ENCODE measurements around the gene SLC27A3. TPM values are rescaled to one million over a fixed set of nuclear protein-coding genes. Genes with fewer than 3 reads are reported as not detected.
A peak's percentile ranks its signal among the peaks of the same experiment; 100 is the strongest.

The SLC27A3 gene
- total RNA-seq, 1 donor from 2014 or later, result 10.8 TPM

- H3K36me3 Mint-ChIP-seq (ENCODE audit: unreplicated experiment), result peaks cover 7% of the 10 kb centered on the region
- H3K27me3 Mint-ChIP-seq (ENCODE audit: unreplicated experiment), result no peaks in the 10 kb centered on the region
- H3K9me3 Mint-ChIP-seq (ENCODE audit: unreplicated experiment), result peaks cover 1% of the 10 kb centered on the region
- peaks cover 3% of the 10 kb centered on the region for H3K4me1 Mint-ChIP-seq (ENCODE audit: low read depth, unreplicated experiment)
- H3K27ac Mint-ChIP-seq (ENCODE audit: unreplicated experiment), result no peak overlapping the region
- no peak for DNase-seq
- no peak for TF ChIP-seq CTCF (IDR thresholded peaks at IDR 0.05; ENCODE audit: partially characterized antibody, unreplicated experiment)
- no peak overlapping the region for H3K4me3 Mint-ChIP-seq (ENCODE audit: unreplicated experiment)
Observed at GRCh38 chr1:153750026-153750995, 24.9 kb upstream of the SLC27A3 start.

- H3K27ac Mint-ChIP-seq (ENCODE audit: unreplicated experiment), result peak overlapping the region; percentile 0
- H3K4me1 Mint-ChIP-seq (ENCODE audit: low read depth, unreplicated experiment), result peaks cover 3% of the 10 kb centered on the region
- TF ChIP-seq CTCF (IDR thresholded peaks at IDR 0.05; ENCODE audit: partially characterized antibody, unreplicated experiment), result no peak
- H3K4me3 Mint-ChIP-seq (ENCODE audit: unreplicated experiment), result no peak overlapping the region
- DNase-seq, result no peak
- peaks cover 7% of the 10 kb centered on the region for H3K36me3 Mint-ChIP-seq (ENCODE audit: unreplicated experiment)
- H3K27me3 Mint-ChIP-seq (ENCODE audit: unreplicated experiment), result no peaks in the 10 kb centered on the region
- no peaks in the 10 kb centered on the region for H3K9me3 Mint-ChIP-seq (ENCODE audit: unreplicated experiment)
Observed at GRCh38 chr1:153752072-153752471, 23.1 kb upstream of the SLC27A3 start.

- no peak overlapping the region for H3K4me3 Mint-ChIP-seq (ENCODE audit: unreplicated experiment)
- peaks cover under 1% of the 10 kb centered on the region for H3K27me3 Mint-ChIP-seq (ENCODE audit: unreplicated experiment)
- no peaks in the 10 kb centered on the region for H3K9me3 Mint-ChIP-seq (ENCODE audit: unreplicated experiment)
- no peak overlapping the region for H3K27ac Mint-ChIP-seq (ENCODE audit: unreplicated experiment)
- DNase-seq, result no peak
- no peak for TF ChIP-seq CTCF (IDR thresholded peaks at IDR 0.05; ENCODE audit: partially characterized antibody, unreplicated experiment)
- peaks cover 2% of the 10 kb centered on the region for H3K4me1 Mint-ChIP-seq (ENCODE audit: low read depth, unreplicated experiment)
- H3K36me3 Mint-ChIP-seq (ENCODE audit: unreplicated experiment), result peaks cover 8% of the 10 kb centered on the region
Observed at GRCh38 chr1:153752571-153753195, 22.5 kb upstream of the SLC27A3 start.

- no peak for DNase-seq
- Mint-ChIP-seq H3K4me3 (ENCODE audit: unreplicated experiment) (no peak overlapping the region), H3K4me1 (ENCODE audit: low read depth, unreplicated experiment) (no peaks in the 10 kb centered on the region), H3K27me3 (ENCODE audit: unreplicated experiment) (peaks cover 2% of the 10 kb centered on the region), H3K9me3 (ENCODE audit: unreplicated experiment) (no peaks in the 10 kb centered on the region), H3K27ac (ENCODE audit: unreplicated experiment) (no peak overlapping the region), H3K36me3 (ENCODE audit: unreplicated experiment) (peaks cover 13% of the 10 kb centered on the region)
- no peak for TF ChIP-seq CTCF (IDR thresholded peaks at IDR 0.05; ENCODE audit: partially characterized antibody, unreplicated experiment)
Observed at GRCh38 chr1:153754266-153754665, 20.9 kb upstream of the SLC27A3 start.

- H3K36me3 Mint-ChIP-seq (ENCODE audit: unreplicated experiment), result peaks cover 10% of the 10 kb centered on the region
Observed at GRCh38 chr1:153760440-153760839, 14.8 kb upstream of the SLC27A3 start.

More at GRCh38 chr1:153760440-153760839, 14.8 kb upstream of the SLC27A3 start:
- no peak for DNase-seq
- Mint-ChIP-seq H3K4me3 (ENCODE audit: unreplicated experiment) (no peak overlapping the region), H3K4me1 (ENCODE audit: low read depth, unreplicated experiment) (no peaks in the 10 kb centered on the region), H3K9me3 (ENCODE audit: unreplicated experiment) (no peaks in the 10 kb centered on the region), H3K27ac (ENCODE audit: unreplicated experiment) (no peak overlapping the region), H3K27me3 (ENCODE audit: unreplicated experiment) (peaks cover 5% of the 10 kb centered on the region)
- TF ChIP-seq CTCF (IDR thresholded peaks at IDR 0.05; ENCODE audit: partially characterized antibody, unreplicated experiment), result no peak

Data from glutamatergic neuron (in vitro differentiated cells).